NCI-H1105 treated with DMSO at 0.1 percent for 48 hours (cell line): ENCODE results near the gene AP1S1.
"Not testable (repeated sequence)": the region's sequence is repeated elsewhere in the genome, so short reads cannot be mapped to it uniquely, and the experiment has no call there.

Experiments
- DNase-seq: peaks from one replicate; lab custom pipeline; 2025; lab: John Stamatoyannopoulos, UW

Gene AP1S1

DNA sequence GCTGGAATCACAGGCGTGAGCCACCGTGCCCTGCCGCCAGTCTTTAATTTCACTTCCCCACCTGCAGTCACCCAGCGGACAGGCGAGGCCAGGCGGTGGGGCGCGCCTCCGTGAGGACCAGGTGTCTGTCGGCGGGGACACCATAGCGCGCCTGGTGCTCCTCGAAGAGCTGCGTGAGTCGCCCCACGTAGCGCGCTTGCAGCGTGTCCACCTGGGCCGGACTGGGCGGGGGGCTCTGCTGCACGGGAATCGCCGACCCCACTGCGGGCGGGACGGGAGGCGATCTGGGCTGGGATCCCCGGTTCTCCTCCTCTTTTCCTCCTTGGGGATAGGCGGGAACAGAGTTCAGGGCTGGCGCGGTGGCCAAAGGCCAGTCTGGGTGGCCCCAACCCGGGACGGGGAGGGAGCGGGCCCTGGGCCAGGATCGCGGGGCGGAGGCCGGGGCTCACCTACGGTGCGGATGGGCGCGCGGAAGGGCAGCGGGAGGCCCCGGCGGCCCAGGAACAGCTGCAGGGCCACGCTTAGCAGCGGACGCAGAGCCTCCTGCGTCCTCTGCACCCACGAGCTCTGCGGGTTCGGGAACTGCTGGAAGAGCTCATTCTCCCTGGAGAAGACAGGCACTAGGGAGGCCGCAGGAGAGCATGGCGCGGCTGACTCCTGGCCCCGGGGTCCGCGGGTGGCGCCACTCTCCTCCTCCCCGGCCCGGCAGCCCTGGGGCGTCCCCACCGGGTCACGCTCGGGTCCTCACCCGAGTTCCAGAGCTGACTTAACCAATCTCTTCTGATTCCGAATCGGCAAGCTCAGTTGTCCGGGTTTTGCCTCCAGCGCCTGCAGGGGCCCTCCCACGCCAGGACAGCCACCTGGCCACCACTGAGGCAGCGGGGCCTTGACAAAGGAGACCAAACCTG lies 47.7 kb downstream of the AP1S1 start:
- DNase-seq = no peak

DNA sequence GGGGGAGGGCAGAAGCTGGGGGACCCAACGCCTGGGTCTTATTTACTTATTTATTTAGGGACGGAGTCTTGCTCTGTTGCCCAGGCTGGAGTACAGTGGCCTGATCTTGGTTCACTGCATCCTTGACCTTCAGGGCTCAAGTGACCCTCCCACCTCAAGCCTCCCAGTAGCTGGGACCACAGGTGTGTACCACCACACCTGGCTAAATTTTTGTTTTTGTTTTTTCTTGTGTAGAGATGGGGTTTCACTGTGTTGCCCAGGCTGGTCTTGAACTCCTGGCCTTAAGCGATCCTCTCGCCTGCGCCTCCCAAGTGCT lies 48.3 kb downstream of the AP1S1 start:
- DNase-seq = no peak

DNA sequence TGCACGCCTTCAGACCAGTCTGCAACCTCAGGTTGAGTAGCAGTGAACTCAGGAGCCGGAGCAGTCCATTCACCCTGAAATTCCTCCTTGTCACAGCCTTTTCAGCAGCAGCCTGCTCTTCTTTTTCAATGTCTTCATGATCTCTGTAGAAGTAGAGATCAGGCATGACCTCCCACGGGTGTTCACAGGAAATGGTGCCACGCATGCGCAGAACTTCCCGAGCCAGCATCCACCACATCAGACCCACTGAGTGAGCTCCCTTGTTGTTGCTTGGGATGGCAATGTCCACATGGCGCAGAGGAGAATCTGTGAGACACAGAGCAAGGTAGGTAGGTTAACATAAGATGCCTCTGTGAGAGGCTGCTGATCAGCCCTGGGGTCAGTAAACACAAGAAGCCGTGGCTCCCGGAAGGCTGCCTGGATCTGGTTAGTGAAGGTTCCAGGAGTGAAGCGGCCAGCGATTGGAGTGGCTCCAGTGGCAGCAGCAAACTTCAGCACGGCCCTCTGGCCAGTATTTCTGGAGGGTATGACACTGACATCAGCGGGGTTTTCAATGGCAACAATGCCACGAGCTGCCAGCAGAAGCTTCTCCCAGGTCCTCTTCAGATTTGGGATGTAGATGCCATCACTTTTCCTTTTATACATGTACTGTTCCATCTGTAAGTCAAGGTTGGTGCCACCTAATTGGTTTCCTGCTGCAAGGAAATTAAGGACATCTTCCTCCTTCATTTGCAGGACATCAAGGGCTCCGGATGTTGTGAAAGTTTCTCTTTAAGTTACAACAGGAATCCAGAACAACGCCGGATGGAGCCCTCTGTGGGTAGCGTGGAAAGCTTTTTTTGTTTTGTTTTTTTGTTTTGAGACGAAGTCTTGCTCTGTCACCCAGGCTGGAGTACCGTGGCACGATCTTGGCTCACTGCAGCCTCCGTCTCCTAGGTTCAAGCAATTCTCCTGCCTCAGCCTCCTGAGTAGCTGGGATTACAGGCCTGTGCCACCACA lies 49.8 kb downstream of the AP1S1 start:
- not testable (repeated sequence) for DNase-seq

DNA sequence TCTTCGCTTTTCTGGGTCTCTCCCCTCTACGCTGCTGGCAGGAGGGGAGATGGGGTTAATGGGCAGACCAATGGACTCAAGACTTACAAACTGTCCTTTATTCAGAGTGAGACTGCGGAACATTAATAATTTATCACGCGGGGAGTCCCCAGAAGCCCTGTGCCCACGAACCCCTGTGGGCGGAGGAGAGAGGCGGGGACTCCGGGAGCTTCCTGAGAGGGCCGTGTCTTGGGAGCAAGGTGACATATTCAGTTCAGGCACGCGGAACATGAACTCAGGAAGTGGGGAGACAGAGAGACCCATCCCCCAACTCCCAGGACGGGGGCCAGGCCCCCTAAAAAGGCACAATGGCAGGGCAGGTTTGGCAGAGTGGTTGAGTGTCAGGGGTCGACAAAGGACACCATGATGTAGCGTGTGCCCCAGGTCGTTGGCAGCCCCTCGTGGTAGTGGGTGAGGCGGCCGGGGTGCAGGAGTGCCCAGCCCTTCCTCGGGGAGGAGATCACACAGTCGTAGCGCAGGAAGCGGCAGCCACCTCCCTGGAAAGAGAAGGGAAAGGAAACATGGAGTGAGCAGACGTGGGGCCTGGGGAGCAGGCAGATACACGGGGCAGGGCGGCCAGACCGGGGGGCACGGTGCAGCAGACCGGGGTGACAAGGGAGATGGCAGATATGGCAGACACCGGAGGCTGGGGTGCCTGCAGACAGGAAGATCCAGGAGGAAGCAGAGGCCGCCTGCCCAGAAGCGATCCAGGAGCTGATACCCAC lies 51.8 kb downstream of the AP1S1 start:
- no peak for DNase-seq

DNA sequence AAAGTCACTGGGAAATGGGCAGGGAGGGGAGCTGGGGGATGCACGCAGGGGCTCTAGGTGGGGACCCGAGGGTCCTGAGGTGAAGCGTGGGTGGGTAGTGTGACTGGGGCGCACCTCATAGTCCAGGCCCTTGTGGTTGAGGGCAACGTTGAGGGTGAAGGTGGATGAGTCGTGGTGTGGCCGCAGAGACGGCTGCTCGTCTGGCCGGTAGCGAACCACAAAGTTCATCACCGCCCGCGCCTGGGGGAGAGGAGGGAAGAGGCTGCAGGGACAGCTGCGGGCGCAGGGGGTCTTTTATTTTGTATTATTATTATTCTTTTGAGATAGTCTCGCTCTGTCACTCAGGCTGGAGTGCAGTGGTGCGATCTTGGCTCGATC lies 52.4 kb downstream of the AP1S1 start:
- DNase-seq = no peak

DNA sequence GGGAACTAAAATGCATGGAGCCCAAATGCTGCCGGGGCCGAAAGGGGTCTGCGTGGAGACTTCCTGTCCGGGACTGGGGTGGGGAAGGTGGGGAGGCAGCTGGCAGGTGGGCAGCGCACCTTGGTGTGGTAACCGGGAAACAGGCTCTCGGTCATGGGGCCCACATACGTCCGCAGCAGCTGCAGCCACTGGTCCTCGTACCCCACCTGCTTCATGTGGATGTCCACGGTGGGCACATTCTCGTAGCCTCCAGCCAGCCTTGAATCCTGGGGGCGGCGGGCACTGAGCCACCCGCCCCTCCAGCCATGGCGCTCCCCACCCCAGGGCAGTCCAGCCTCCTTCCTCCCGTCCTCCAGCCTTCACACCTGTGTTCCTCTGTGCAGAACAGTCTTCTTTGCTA lies 53.2 kb downstream of the AP1S1 start:
- DNase-seq = no peak

DNA sequence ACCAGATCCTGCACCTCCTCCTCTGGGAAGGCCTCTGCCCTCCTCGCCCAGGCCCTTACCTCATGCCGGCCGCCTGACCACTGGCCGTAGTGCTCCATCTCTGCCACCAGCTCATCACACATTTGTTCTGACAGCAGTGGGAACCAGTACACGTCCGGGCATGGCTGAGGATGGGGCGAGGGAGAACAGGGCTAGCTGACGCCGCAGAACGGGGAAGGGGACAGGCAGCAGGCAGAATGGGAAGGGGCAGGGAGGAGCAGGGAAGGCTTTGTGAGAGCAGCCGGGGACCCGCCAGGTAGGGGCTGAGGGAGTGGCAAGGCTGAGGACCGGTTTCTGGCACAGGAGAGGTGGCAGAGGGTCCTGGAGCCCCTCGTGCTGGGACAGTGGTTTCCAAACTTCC lies 54.5 kb downstream of the AP1S1 start:
- DNase-seq = no peak

DNA sequence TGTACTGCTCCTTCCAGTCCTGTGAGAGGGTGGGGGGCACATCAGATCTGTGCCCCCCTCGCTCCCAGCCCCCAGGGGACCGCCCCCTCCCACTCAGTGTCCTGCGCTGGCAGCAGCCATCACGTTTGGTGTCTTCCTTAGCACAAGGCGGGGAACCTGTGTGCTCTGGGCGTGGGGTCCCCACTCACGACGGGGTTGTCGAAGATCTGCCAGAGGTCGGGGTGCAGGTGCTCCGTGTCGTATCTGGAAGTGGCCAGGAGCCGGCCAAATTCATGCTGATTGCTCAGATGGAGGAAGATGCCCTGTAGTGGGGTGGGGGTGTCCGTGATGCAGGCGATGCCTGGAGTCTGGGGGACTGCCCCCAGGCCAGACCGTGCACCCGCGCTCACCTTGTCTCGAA lies 55.9 kb downstream of the AP1S1 start:
- DNase-seq = no peak
